DMS 273 (cell line): Measurements from ENCODE around the gene RALBP1.

Experiments used
- DNase-seq: peaks from one replicate; lab custom pipeline; 2025; ENCODE audit not compliant: unreplicated experiment; lab: John Stamatoyannopoulos, UW

Gene RALBP1

DNA sequence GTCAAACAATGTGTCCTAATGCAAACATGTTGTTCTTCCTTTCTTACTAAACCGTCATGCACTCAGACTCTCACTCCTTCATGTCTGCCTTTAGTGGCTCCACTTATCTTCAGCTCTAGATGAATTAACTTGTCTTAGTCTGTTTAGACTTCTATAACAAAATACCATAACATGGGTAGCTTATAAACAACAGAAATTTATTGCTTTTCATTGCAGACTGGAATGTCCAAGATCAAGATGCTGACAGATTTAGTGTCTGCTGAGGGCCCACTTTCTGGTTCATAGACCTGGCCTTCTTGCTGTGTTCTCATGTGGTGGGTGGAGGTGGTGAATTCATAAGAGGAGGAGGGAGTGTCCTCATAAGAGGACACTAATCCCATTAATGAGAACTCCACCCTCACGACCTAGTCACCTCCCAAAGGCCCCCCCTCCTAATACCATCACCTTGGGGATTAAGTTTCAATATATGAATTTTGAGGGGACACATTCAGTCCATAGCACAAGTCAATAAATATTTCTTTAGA, 32.3 kb downstream of the RALBP1 start:
- DNase-seq, result no peak

DNA sequence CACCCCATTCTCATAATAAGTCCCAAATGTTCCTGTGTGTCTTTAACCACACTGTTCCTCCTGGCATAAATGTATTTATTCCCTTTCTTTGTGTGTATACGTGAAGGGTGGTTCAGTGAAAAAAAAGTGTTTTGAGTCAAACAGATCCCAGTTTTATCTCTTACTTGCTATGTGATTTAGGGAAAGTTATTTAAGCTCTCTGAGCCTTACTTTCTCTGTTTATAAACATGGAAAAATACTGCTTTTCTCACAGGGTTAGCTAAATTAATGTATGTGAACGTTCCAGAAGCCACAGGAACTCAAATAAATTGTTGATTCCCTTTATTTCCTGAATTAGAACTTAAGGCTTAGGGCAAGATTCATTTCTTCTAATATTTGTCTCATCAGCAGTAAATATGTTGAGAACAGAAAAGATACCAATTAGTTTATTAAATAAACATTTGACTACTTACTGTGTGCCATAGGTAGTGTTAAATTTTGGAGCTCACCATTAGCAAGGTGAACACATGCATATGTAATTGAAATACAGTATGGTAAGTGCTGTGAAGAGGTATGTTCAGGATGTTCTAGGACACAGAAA, 33.2 kb downstream of the RALBP1 start:
- no peak for DNase-seq

DNA sequence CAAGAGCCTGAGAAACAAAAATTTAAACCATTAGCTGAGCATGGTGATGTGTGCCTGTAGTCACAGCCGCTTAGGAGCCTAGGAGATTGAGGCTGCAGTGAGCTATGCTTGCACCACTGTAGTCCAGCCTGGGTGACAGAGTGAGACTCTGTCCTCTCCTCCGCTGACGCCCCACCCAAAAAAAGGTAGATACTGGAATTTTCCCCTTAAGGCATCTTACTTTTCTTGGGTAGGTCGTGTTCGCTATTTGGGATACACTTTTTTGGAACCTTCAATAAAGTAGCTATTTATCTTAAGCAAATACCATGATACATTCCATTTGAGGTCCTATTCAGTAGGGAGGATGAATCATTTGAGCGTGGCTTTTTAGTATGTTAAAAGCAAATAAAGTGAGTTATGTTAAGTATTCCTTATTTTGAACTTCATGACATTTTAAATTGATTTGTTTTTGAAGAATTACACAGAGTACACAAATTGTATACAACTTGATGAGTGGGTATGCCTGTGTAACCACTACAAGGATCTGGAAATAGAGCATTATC, 38.7 kb downstream of the RALBP1 start:
- no peak for DNase-seq

DNA sequence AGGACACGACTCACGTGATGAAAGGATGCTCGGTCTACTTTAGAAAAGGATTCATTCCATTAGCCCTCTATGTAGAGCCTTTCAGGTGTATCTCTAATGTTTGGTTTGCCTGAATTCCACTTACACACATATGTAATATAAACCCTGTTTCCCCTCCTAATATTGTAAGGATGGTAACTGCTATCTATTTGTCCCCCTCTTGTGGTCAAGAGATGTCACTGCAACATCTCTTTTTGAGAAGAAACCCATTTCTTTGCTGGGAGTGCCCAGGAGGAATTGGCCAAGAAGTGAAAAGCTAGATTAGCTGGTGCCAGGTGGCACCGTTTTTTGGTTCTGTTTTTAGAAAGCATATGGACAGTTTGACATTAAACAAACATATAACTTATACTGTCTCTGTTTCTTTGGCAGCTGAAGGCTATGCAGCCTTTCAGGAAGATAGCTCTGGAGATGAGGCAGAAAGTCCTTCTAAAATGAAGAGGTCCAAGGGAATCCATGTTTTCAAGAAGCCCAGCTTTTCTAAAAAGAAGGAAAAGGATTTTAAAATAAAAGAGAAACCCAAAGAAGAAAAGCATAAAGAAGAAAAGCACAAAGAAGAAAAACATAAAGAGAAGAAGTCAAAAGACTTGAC, 41.2 kb downstream of the RALBP1 start:
- DNase-seq, result peak; percentile 66

DNA sequence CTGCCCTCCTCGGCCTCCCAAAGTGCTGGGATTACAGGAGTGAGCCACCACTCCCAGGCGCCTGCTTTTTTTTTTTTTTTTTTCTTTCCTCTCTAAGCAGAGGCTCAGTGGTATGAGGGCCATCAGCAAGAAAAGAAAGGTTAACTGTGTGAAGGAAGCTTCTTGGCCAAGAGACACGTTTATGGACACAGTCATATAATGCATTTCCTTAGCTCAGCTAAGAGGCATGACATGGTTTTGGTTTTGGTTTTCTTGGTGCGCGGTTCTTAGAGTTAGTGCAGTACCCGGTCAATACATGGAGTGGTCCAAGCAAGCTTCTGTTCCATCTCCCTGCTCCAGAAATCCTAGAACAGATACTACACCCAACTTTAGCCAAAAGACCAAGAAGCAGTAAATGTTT, 42.6 kb downstream of the RALBP1 start:
- DNase-seq, result no peak

DNA sequence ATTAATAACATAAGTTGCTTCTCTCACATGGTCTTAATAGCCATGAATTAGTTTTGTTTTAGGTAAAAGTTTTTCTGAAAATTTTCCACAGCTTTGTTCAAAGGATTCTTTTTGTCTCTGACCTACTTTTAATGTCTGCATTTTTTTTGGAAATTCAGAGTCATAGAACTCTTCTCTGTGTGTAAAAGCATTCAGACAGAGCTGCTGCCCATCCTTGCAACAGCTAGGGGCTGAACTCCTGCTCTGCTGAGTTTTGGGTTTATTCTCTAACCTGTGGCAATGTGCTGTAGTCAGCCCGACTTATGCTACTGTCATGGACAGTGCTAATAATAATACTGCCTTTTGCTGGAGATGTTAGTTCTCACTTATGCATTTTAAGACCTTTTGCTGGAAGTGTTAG, 44.1 kb downstream of the RALBP1 start:
- DNase-seq, result no peak

DNA sequence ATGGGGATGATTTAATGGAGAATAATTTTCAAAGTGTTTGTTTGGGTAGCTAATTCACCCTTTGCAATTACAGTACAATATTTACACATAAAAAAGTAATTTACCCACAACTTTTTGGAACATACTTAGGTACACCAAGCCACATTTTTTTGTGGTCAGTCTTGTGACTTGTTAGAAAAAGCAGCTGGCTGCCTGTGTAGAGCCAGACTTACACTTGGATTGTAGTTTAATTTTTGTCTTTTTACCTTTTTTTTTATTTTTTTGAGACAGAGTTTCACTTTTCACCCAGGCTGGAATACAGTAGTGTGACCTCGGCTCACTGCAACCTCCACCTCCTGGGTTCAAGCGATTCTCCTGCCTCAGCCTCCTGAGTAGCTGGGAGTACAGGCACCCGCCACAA, 45.4 kb downstream of the RALBP1 start:
- DNase-seq, result no peak

DNA sequence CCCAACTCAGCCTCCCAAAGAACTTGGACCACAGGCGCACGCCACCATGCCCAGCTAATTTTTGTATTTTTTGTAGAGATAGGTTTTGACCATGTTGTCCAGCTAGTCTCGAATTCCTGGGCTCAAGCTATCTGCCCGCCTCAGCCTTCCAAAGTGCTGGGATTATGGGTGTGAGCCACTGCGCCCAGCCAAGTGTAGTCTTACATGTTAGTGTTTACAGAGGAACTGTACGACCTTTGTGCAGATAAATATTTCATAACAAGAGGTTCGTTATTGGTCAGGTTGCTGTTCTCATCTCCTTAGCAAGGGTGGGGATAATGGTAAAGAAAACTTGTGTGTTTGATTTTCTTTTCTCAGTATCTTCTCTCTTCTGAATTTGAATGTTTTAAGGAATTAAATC, 46.5 kb downstream of the RALBP1 start:
- no peak for DNase-seq

DNA sequence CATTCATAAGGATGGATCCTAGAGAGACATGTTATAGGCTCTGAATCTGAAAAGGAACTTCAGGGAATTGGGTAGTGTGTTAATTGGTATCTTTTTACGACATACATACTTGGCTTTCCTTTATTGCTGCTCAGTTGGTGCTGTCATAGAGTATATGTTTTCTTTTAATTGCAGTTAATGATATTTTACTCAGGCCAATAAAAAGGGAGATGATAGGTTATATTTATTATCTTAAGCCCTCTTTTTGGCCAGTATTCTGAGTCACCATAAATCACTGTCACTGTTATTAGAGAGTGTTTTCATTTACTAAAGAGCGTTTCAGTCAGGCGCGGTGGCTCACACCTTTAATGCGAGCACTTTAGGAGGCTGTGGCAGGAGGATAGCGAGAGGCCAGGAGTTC, 47.6 kb downstream of the RALBP1 start:
- DNase-seq, result no peak

DNA sequence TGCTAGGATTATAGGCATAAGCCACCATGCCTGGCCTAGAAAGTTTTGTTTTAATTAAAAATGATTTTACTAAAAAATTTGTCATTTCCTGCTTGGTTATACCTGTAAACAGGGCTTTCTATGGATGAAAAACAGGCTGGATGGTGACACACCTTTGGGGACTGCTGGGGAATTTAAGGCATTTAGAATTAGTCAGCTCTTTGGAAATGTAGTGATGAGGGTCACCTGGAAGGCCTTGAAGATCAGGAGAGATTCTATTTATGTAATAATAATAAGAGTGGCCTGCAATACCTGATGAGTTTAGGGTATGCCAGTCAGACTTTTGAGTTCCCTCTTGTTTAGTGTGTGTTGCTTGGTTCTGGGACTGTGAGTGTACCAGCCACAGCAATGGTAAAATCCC, 51.1 kb downstream of the RALBP1 start:
- no peak for DNase-seq

DNA sequence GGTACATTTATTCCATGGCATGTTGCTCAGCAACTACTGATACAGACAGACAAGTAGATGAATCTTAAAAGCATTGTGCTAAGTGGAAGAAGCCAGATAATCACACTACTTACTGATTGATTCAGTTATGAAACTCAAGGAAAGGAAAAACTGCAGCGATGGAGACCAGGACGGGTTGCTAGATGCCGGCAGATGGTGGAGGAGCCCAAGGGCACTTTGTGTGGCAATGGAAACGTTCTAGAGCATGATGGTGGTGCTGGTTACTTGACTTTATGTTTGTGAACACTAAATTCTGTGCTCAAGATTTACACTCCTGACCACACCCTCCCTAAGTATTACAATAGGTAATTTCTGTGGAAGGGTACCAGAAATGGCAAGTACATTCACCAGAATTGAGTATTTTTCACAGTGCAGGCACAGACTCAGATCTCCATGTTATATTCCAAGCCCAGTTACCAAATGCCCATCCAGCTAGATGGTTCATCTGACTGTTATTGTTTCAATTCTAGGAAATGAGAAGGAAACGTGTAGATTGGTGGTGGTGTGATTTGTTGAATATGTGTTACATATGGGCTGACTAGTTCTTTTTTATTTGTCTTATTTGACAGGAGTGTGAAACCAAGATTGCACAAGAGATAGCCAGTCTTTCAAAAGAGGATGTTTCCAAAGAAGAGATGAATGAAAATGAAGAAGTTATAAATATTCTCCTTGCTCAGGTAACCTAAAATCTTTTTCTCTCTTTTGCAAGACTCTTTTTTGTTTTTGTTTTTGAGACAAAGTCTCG, 55.1 kb downstream of the RALBP1 start:
- DNase-seq, result no peak

DNA sequence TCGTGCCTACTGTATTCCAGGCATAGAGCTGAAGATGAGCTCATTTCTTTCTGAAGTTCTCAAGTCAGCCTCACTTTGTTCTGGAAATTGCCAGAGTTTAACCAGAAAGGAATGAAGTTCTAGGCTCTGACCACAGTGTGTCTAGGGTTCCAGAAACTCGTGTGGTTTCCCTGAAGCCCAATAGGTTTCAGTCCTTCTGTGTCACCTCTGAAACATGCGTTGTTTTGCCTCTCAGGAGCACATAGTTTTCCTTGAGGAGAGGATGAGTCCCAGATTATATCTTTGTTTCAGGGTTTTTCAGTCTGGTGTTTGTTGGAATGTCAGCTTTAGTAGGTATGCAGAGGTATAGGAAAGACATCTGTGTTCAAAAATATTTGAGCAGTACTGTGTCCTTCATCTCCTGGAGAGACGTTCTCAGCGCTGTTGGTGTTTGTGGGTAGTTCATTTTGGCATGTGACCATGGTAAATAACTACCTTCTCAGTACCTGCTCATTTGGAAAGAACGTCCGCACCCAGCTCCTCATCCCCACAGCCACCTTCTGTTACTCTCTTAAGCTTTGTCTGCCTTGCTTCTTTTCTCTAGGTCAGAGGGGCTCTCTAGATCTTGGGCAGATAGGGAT, 56.6 kb downstream of the RALBP1 start:
- no peak for DNase-seq

DNA sequence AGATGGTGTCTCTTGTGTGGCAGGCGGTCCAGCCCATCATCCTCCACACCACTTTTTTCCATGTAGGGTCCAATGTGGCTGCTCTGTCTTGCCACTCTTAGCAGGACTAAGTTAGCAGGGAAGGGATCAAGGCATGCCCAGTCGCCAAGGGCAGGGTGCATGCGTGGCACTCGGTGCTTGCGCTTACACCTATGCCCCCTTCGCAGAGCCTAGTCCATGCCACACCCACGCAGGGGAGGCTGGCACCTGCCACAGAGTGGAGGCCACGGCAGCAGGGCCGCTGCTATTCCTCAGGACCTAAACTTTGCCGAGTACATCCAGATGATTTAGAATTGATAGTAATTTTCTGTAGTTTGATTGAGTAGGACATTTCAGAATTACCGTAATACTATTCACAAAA, 59.5 kb downstream of the RALBP1 start:
- no peak for DNase-seq

DNA sequence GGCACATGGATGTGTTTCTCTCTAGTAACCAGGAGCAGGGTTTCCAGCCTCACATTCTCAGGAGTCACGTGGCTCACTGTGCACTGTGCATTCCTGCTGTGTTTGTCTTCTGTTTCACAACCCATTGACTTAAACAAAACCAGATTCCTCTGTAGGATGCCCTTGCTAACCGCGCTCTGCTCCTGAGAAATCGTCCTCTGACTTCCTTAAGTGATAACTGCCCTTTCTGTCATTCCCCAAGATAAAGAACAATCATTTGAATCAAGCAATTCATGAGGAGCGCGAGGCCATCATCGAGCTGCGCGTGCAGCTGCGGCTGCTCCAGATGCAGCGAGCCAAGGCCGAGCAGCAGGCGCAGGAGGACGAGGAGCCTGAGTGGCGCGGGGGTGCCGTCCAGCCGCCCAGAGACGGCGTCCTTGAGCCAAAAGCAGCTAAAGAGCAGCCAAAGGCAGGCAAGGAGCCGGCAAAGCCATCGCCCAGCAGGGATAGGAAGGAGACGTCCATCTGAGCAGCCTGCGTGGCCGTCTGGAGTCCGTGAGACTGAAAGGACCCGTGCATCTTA, 60.2 kb downstream of the RALBP1 start:
- DNase-seq, result no peak

DNA sequence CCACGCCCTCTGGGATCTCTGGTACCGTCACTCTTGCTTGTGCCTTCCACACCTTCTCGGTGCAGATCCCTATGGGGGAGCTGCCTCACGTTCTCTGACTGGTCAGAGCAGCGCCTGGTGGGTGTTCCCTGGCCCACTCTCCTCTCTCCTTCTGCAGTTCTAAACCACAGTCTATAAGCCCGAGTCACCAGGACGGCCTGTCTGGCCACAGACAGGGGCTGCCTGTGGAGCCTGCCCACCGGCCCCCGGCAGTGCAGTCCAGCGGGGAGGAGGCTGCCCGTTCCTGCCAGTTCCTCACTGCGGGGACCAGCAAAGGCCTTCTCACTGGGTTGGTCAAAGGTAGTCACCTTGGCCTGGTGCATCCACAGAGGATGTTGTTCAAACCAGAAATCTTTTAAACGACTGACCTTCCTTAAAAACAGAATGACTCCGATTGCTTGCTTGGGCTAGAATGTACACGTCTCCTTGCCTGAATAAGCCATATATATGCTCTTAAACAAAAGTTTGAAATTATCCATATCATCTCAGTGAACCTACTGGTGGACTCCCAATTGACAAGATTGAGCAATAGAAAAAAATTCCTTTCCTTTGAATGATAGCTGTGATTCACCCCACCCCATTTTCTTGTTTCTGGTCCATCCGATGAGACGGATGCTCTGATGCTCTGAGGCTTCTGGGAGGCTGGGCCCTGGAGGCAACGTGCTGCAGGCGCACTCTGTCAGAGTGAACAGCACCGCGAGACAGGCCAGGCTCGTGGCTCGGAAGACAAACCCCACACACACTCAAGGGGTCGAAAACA, 61.2 kb downstream of the RALBP1 start:
- DNase-seq, result no peak

DNA sequence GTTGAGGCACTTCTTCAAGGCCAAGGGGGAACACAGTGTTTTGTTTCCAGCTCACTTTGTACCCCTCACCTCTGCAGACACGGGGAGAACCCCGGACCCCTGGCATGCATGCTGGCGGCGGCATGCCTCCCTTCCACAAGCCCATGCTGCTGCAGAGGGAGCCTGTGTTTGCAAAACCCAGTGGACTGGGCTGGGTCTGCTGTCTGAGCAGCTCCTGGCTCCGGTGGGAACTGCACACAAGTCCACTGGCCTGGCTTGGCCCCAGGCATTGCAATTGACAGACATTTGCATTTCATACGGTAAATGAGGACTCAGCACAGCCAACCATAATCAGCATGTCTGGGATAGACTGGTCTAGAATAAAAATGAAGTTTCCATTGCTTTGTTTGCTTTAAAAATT, 62.4 kb downstream of the RALBP1 start:
- DNase-seq, result no peak

DNA sequence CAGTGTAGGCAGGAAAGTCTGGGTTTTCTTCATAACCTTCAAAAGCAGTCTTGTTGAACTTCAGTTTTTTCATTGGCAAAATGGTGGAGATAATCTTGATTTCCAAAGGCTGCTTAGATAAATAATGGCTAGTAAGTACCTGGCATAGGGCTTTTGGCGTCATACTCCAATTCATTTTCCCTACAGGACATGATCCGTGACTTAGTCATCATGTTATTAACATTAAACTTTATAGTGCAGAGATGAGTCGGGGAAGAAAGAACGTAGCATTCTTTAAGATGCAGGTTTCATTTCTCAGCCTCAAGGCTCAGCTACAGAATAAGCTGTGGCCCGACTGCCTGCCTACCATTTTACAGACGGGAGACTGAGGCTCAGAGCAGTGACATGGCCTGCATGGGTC, 64.0 kb downstream of the RALBP1 start:
- DNase-seq, result no peak

DNA sequence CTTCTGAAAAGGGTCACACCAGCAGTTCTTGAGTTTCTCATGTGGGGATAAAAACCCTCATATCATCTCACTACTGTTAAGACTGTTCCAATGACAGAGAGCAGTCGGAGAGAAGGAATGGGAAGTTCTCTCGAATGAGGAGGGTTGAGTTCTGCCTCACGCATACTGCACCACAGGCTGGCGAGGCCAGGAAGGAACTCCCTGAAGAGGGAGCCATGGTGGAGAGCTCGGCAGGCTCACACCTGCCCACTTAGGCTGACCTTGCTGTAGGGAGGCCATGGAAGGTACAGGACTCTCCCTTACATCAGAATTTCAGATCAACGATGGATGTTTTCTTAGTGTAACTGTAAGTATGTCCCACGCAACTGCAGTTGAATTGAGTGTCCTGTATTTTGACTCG, 64.6 kb downstream of the RALBP1 start:
- DNase-seq, result no peak

DNA sequence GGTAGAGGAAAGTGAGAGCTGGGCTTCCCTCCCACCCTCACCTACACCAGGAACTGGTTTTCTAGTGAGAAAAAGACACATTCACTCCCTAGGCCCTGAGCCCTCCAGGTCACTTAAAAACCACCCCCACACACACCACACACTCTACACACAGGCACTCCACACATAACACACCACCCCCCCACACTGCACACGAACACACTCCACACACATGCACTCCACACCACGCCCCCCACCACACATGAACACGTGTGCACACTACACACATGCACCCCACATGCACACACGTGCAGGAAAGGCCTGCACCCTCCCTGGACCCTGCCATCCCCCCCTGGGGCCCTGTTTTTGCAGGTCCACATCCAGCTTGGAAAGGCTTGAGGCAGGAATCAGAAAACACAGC, 67.6 kb downstream of the RALBP1 start:
- DNase-seq, result no peak

DNA sequence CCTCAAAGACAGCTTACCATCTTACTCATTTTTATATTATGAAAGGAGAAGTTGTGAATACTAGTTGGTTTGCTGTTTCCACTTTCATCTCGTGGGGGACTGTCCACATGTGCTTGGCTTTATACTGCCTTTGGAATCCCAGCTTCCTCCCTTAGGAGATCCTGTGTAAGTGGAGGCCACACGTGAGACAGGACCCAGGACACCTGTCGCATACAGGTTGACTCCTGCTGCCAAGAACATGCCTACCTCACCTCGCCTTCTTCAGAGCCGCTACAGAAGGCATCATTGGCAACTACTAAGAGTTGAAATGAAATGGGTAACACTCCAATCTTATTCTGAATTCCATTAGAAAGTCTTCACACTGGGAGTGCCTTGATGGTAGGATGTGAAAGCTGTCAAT, 69.7 kb downstream of the RALBP1 start:
- no peak for DNase-seq

DNA sequence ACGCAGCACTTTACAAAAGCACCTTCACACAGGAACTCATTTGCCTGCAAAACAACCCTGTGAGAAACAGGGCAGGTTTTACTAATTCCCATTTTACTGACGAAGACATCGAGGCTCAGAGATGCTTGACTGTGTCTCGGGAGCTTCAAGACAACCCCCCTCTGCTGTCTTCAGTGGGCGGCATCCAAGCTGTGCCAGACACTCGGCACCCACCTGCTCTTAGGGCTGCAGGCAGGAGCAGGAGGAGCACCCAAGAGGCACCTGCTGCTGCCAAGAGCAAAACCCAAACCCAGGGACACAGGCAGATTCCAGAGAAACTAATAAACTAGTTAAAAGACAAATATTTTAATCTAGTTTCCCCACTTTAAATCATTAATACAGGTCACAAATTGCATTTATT, 71.2 kb downstream of the RALBP1 start:
- no peak for DNase-seq
